Heart left ventricle (tissue), 16 donors: ENCODE results near the gene RNF26. TPM values are rescaled to one million over a fixed set of nuclear protein-coding genes. Genes with fewer than 3 reads are reported as not detected.
A peak's percentile ranks its signal among the peaks of the same experiment; 100 is the strongest.

ENCODE experiments used
- ATAC-seq, 4 donors: fragments of 200-7000 bp; cut with Tn5 transposase; one replicate each; pipeline ENCODE4 v1.9.1; 2020 to 2022; ENCODE audit warnings: moderate library complexity in 4 of 4, mild to moderate bottlenecking in 3 of 4, moderate number of reproducible peaks in 1 of 4
- DNase-seq, 5 donors: peaks; one replicate each; pipeline ENCODE4 v3.0.0-alpha.2; 2020
- H3K27ac ChIP-seq, 12 donors: fragments of 200-600 bp; sonication (generic) in 4 of 12; one replicate each; pipeline versions ENCODE4 v1.5.0 to v1.8.0; 2016 to 2022; ENCODE audit warnings: mild to moderate bottlenecking in 2 of 12
- H3K27me3 ChIP-seq, 9 donors: fragments of 200-600 bp; sonication (generic) in 2 of 9; one replicate each; pipeline versions ENCODE4 v1.5.1 to v1.8.0; 2016 to 2022; ENCODE audit warnings: mild to moderate bottlenecking in 3 of 9
- H3K36me3 ChIP-seq, 9 donors: fragments of 200-600 bp; sonication (generic) in 2 of 9; one replicate each; pipeline versions ENCODE4 v1.5.0 to v1.8.0; 2018 to 2022; ENCODE audit warnings: mild to moderate bottlenecking in 2 of 9
- H3K4me1 ChIP-seq, 12 donors: fragments of 200-600 bp; sonication (generic) in 4 of 12; one replicate each; pipeline versions ENCODE4 v1.5.0 to v1.8.0; 2016 to 2022; ENCODE audit warnings: mild to moderate bottlenecking in 3 of 12
- H3K4me3 ChIP-seq, 12 donors: fragments of 200-600 bp; sonication (generic) in 4 of 12; one replicate each; pipeline versions ENCODE4 v1.5.0 to v1.8.0; 2017 to 2022; ENCODE audit warnings: mild to moderate bottlenecking in 9 of 12, moderate library complexity in 4 of 12
- H3K9me3 ChIP-seq, 12 donors: fragments of 200-600 bp; sonication (generic) in 4 of 12; one replicate each; pipeline versions ENCODE4 v1.5.0 to v1.8.0; 2016 to 2022; ENCODE audit warnings: mild to moderate bottlenecking in 1 of 12
- POLR2A ChIP-seq, 2 donors: fragments of 450-650 bp; IDR thresholded peaks; one replicate each; pipeline ENCODE4 v1.6.1; 2017; ENCODE audit warnings: antibody characterized with exemption in 2 of 2, mild to moderate bottlenecking in 2 of 2, moderate library complexity in 2 of 2
- WGBS, 4 donors: extraction: QIAGEN DNeasy Blood & Tissue Kit in 2 of 4; methylation state at CpG; one replicate each; pipeline versions ENCODE4 v1.1.5 to v1.1.7; 2013 to 2018; 5-methylcytosine and 5-hydroxymethylcytosine counted together
- intact Hi-C, 10 donors: fragments of 100-400 bp; cut with DNase I; formaldehyde crosslinking; loops; one replicate each; pipeline versions ENCODE4 v1.11.1 to v1.14.2; 2022
- polyA plus RNA-seq, 2 donors: library from polyadenylated mRNA; stranded (reverse); fragments of 200-250 nt; gene quantifications; one replicate each; pipeline ENCODE4 v1.2.3, GENCODE V29; 2013
- total RNA-seq, 9 donors: library from RNA; depleted of rRNA in 2 of 9; stranded (reverse); fragments of >200 nt in 2 of 9; fragmentation: NEBNext Ultra II Directional in 3 of 9; extraction: Animal tissue kit (Norgen Biotek cat#: 25700) in 3 of 9; gene quantifications; one replicate each; pipeline versions ENCODE4 v1.1.0 to v1.2.4, GENCODE V29; 2016 to 2023
- TF ChIP-seq, protein P1 (sequence below), 12 donors: fragments of 200-600 bp; sonication (generic) in 4 of 12; IDR thresholded peaks; one replicate each; pipeline versions ENCODE4 v1.5.0 to v1.8.0; 2018 to 2022; ENCODE audit warnings: antibody characterized with exemption in 12 of 12, mild to moderate bottlenecking in 5 of 12
- donor health status: ischemic (EF 13 %, LVEDD 7.1; RV severe dilation, severe dysfunction).
- donor health status: healthy with polysubstance abuse.
- donor health status: DM: no; HTN: yes; CAD: no.
- donor health status: DM: no; HTN: no; CAD: no.
- donor health status: ischemic (EF 25% LVEDD 6.9; RV normal size, moderate dysfunction).
- donor health status: ischemic (EF 25% LVEDD 5.7; RV mildly dilated, moderate dysfunction).
- donor health status: healthy.
- donor health status: DM: yes; HTN: yes; CAD: no.
- donor health status: ischemic (EF 35%, LVEDD 5.7; RV mildly dilated, moderate dysfunction).
- donor health status: nonischemic (EF 11% LVEDD 7.7; RV severe dilation, severe dysfunction).
- donor health status: DM: yes; HTN: yes; CAD: no.
- donor health status: PGD.
- donor health status: ischemic (EF 29% LVEDD 5.4; RV normal size, mild dysfunction).
- donor health status: nonischemic (EF 23%, LVEDD 6.1; RV moderate dilation, normal function).

The RNF26 gene
- total and polyA plus RNA-seq, 11 donors, result 6.2 to 22.4 (median 11.8) TPM

GRCh38 chr11:119317592-119318239 is 16.6 kb upstream of the RNF26 start:
- Histone ChIP-seq H3K27me3 (peaks cover 0 to 44% (median 0%) of the 10 kb centered on the region in 9 donors), H3K36me3 (peaks cover 0 to 23% (median 4%) of the 10 kb centered on the region in 9 donors), H3K27ac (peak overlapping the region; percentile 85 to 99 (median 92)), H3K4me3 (peak overlapping the region in 11 of 12 donors; percentile 32 to 86 (median 76)), H3K4me1 (peaks cover 0 to 79% (median 58%) of the 10 kb centered on the region in 12 donors), H3K9me3 (no peaks in the 10 kb centered on the region)
- ATAC-seq (no peak), DNase-seq (no peak)
- 38 to 86% (median 48%) methylated on average over 6 to 14 of the region's 14 CpGs for WGBS, 4 donors
- intact Hi-C loops, result loop anchor here in 3 of 10 donors (5.0 to 10.0 kb wide), 3 partner anchors 170 to 215 kb away; partner anchors contain the start of genes ABCG4 (in 1 of the 3) and DPAGT1 (in 1 of the 3)
- TF ChIP-seq, protein P1, sequence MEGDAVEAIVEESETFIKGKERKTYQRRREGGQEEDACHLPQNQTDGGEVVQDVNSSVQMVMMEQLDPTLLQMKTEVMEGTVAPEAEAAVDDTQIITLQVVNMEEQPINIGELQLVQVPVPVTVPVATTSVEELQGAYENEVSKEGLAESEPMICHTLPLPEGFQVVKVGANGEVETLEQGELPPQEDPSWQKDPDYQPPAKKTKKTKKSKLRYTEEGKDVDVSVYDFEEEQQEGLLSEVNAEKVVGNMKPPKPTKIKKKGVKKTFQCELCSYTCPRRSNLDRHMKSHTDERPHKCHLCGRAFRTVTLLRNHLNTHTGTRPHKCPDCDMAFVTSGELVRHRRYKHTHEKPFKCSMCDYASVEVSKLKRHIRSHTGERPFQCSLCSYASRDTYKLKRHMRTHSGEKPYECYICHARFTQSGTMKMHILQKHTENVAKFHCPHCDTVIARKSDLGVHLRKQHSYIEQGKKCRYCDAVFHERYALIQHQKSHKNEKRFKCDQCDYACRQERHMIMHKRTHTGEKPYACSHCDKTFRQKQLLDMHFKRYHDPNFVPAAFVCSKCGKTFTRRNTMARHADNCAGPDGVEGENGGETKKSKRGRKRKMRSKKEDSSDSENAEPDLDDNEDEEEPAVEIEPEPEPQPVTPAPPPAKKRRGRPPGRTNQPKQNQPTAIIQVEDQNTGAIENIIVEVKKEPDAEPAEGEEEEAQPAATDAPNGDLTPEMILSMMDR (IDR thresholded peaks at IDR 0.05), result no peak
- TF ChIP-seq POLR2A (IDR thresholded peaks at IDR 0.05), result peak in 1 of 2 donors; percentile 47

- ATAC-seq (peak; percentile 1 to 44 (median 16)), DNase-seq (peak in 4 of 5 donors; percentile 38 to 70 (median 60))
- intact Hi-C loops, result loop anchor here in 3 of 10 donors (5.0 to 10.0 kb wide), 3 partner anchors 171 to 216 kb away; partner anchors contain the start of genes ABCG4 (in 1 of the 3) and DPAGT1 (in 1 of the 3)
- H3K27ac ChIP-seq, result peak overlapping the region; percentile 85 to 99 (median 92)
- H3K4me3 ChIP-seq, result peak overlapping the region in 5 of 12 donors; percentile 5 to 84 (median 67)
- 45 to 58% (median 53%) methylated on average over 18 to 22 of the region's 22 CpGs for WGBS, 4 donors
- H3K9me3 ChIP-seq, result no peaks in the 10 kb centered on the region
- peaks cover 0 to 44% (median 0%) of the 10 kb centered on the region in 9 donors for H3K27me3 ChIP-seq
- H3K36me3 ChIP-seq, result peaks cover 0 to 15% (median 3%) of the 10 kb centered on the region in 9 donors
- peak in 1 of 2 donors; percentile 31 for TF ChIP-seq POLR2A (IDR thresholded peaks at IDR 0.05)
- TF ChIP-seq, protein P1 (IDR thresholded peaks at IDR 0.05), result no peak
- peaks cover 0 to 84% (median 61%) of the 10 kb centered on the region in 12 donors for H3K4me1 ChIP-seq
Measured at GRCh38 chr11:119318240-119319135, 15.8 kb upstream of the RNF26 start.

- Histone ChIP-seq H3K27me3 (peaks cover 0 to 44% (median 0%) of the 10 kb centered on the region in 9 donors), H3K27ac (peak overlapping the region; percentile 85 to 99 (median 92)), H3K4me3 (peak overlapping the region in 6 of 12 donors; percentile 5 to 16 (median 12)), H3K36me3 (peaks cover 0 to 8% (median 3%) of the 10 kb centered on the region in 9 donors), H3K9me3 (no peaks in the 10 kb centered on the region), H3K4me1 (peaks cover 0 to 87% (median 61%) of the 10 kb centered on the region in 12 donors)
- intact Hi-C loops, result loop anchor here in 3 of 10 donors (5.0 to 10.0 kb wide), 3 partner anchors 172 to 217 kb away; partner anchors contain the start of genes ABCG4 (in 1 of the 3) and DPAGT1 (in 1 of the 3)
- ATAC-seq, result peak in 1 of 4 donors; percentile 3
- TF ChIP-seq, protein P1 (IDR thresholded peaks at IDR 0.05), result no peak
- peak in 1 of 2 donors; percentile 25 for TF ChIP-seq POLR2A (IDR thresholded peaks at IDR 0.05)
- peak in 1 of 5 donors; percentile 36 for DNase-seq
- 49 to 66% (median 61%) methylated on average over 8 of the region's 8 CpGs for WGBS, 4 donors
Measured at GRCh38 chr11:119319136-119319699, 15.1 kb upstream of the RNF26 start.
